Amniotic stem cell (primary cell): Measurements from ENCODE around the gene MYO1H.

ENCODE experiments used
- DNase-seq: peaks from one replicate; lab custom pipeline; 2025; lab: John Stamatoyannopoulos, UW

The MYO1H gene

DNA sequence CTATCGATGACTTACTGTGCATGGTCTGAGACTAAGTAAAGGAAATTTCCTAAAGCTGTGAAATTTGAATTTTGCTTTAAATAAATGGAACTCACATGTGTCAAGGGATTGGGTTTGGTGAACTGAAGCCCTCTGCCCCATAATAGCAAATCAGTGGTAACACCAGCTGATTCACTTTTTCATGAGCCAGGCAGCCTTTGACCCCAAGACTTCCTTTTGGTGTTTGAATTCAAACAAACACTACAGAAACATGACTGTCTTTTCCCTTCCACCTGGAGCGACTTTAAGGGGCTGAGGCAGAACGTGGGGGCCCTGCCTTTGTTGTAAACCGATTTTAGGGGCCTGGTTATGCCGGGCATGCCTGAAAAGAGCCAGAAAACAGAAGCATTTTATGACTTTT is 100.6 kb downstream of the MYO1H start:
- no peak for DNase-seq

DNA sequence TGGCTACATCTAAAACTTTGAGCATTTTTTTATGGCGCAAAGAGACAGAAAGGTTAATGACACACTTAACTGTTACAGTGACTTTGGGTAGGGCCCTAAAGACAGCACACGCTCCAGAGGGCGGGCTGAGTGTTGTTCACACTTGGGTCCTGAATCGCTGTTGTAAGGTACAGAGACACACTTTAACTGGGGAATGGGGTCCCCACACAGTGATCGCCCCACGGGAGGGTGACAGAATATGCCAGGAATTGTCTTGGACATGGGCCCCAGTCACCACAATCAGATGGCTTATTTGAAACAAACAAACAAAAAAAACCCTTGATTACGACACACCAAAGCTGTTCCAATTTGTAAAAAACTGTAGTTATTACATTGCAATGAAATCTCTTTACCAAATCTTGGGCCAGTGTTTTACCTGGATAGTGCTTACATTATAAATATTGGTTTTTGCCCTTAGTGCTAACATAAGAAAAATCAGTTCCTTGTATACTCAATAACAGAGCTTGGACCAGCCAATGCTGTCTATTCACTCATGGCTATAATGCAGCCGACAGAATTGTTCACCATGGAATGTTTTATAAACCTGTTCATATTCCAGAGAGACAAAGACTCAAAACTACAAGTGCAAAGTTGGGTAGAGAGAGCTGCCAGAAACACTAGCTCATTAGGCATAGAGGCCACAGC is 101.1 kb downstream of the MYO1H start:
- no peak for DNase-seq

DNA sequence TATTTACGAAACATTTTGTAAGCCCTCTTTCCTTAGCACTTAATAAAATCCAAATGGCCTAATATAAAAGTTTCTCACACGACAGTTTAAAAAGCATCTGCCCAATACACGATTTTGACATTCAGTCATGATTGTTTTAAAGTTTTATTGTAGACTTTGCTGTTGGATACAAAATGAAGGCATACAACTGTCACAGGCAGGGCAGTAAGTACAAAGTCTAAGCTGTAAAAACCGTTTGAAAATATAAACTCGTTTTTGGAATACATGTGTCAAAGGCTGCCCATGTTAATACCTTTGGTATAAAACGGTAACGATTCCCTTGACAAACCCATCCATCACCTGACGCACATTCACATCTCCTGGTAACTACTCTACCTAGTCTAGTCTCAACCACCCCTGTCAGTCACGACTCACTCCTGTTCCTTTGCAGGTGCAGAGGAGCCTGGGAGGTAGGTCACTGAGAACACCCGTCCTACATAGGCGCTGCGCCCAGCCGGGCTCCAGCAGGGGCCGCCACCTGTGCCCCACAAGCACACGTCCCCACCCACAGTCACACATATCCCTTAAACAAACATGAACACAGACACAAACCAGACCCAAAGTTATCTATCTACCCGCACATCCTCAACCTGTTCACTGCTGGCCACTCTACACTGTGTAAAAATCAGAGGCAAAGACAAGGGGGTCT is 102.3 kb downstream of the MYO1H start:
- DNase-seq: no peak

DNA sequence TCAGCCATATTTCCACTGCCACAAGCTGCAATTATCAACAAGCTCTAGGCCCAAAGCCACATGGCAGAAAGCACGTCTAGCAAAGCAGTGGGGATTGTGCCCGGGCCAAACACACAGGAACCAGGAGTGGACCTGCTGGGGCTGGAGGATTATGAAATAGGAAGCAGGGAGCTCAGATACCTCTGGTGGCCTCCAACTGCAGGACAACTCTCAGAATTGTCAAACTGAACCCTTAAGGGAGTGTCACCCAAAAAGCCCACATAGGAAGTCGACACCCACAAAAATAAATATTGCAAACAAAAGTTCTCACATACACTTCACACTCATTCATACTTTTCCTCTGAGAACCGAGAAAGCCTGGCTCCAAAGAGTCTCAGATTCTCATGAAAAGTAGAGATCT is 103.3 kb downstream of the MYO1H start:
- no peak for DNase-seq

GRCh38 chr12:109451400-109451799 is 103.7 kb downstream of the MYO1H start:
- DNase-seq: no peak

DNA sequence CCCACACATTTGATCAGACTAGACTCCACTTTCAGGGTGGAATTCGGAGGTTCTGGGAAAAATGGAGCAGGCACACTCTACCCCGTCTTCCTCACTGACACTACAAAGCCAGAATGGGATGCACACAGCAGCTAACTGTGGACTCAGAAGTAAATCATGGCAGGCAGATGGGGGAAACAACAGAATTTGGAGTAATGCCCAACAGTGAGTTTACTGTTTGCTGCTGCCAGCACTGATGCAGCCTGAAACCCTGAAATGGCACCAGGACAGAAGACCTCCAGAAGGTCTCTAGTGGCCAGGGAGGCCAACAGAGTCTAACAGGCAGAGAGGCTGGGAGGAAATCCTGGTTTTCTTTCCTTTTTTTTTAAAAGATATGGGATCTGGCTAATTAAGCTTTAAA is 104.8 kb downstream of the MYO1H start:
- no peak for DNase-seq

GRCh38 chr12:109455706-109456105 is 108.0 kb downstream of the MYO1H start:
- DNase-seq: no peak

DNA sequence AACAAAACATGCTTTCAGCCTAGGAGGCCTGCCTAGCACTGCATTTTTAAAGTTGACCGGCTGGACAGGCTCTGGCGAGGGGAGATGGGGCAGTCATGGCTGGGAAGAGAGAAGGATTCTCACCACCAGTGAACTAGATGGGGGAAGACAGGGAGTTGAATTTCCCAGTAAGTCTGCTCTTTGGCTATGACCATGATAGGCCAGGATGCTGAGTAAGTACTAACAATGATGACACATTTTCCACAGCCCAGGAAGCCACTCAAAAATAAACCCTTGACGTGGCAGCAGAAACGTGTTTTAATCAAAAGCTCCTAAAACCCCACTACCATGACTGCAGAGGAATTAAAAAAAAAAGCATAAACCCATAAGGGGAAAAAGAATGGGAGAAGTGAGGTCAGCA is 110.4 kb downstream of the MYO1H start:
- no peak for DNase-seq

DNA sequence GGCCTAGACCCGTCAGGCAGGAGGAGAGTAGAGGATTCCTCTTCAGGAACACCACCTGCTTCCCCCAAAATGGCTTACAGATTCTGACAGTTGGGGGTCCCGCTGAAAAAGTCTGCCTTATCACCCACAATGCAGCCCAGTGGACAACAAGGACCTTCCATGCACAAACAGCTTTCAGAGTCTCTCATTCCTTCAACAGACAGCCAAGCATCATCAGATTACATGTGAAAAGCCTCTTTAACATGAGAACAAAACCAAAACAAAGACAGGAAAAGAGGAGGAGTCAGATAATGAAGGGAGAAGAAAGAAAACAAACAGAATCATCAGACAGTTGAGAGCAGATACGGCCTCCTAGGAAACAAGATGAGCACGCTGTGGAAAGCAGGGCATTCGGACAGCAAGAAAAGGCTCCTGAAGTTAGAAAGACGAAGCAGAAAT is 111.1 kb downstream of the MYO1H start:
- DNase-seq: no peak

DNA sequence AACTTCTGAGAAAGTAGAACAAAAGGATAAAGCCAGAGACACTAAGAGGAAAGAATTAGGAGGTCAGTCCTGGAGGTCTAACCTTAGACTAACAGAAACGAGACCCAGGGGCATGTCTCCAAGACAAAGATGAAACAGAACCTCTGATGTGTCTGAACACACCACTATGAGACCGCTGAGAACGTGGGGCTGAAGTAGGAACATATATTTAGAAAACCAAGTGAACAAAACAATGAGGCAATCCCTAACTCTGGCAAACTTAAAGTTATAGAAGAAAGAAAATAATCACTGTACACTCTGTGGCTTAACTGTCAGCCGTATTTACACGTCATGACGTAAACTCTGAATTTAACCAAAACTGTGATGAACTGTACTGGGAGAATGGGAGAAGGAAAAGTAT is 111.5 kb downstream of the MYO1H start:
- no peak for DNase-seq

DNA sequence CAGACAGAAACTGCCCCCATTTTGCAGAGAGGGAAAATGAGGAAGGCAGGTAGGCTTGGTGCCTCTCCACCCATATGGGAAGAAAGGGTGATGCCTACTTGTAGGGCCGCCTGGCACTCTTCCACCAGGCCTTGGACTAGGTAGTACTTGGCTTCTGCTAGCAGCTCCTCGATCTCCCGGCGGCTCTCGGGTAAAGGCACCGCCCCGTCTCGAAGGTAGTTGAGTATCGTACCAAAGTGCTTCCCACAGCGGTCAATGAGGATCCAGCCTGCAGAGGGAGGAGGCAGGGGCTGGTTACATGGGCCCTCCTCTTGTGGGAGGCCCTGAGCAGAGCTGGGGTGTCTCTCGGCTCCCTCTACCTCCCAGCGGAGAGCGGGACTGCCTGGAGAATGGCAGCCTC is 112.8 kb downstream of the MYO1H start:
- no peak for DNase-seq

DNA sequence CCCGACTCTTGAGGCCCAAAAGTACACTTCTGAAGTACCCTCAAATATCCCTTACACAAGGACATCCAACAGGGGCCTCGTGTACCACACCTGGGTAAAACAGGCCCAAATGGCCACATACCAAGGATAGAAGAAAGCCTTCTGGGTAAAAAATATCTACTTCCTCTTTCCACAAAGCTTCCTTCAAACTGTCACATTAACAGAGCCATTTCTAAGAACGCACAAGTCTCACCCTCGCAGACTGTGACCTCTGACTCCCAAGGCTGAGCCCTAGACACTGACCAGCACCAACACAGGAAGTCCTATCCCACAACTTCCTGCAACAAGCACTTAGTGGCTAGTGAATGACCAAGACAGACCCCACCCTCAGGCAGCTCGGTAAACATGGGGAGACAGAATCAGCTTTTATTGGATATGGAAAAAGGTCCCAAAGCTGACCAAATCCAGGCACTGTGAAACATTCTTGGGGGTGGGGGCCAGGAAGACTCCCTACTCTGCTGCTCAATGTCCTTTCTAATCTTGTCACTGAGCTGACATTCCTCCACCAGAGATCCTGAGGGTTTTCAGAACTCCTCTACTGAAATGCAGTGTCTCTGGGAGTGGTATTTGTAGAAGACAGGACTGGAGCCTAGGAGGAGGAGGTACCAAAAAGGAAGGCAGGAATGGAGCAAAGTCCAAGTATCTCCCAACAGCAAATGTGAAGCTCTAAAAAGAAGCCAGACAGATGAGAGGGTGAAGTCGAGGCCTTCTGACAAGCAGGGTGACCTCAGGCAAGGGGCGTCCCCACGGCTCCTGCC is 113.5 kb downstream of the MYO1H start:
- DNase-seq: no peak

DNA sequence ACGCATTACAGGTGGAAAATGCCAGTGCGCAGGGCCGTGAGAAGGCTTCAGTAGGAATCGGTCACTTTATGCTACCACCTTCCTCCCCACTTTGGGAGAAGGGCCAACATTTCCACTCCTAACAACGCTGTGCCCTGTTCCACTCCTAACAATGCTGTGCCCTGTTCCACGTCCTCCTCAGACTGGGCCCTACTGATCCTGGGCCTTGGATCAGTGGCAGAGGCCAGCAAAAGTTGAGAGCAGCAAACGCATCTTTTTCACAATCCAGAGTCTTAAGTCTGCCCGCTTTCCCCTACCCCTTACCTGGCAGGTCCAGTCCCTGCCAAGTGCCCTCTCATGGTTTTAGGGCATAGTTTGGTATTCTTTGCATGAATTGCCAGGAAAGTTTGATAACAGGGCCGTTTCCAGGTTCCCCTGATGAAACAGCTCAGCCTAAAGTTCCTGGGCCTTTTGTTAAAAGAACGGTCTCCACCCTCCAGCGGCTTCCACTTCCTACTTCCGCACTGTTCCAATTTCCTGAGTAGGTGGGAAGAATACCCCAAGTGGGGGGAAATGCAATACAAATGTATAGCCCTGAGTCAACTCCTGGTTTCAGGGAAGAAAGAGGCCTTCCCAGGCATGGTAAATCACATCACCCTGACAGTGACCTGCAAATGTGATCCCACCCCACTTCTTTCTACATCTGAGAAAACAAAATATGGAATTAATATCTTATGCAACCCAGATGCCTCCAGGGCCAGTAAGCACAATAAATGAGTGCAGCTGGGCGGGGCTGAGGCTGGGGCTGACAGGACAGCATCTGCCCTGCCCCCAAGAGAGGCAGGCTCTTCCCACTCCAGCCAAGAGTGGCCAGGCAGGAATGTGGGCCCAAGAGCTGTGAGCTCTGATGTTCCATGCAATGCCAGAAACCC is 114.4 kb downstream of the MYO1H start:
- peak; percentile 80 for DNase-seq

DNA sequence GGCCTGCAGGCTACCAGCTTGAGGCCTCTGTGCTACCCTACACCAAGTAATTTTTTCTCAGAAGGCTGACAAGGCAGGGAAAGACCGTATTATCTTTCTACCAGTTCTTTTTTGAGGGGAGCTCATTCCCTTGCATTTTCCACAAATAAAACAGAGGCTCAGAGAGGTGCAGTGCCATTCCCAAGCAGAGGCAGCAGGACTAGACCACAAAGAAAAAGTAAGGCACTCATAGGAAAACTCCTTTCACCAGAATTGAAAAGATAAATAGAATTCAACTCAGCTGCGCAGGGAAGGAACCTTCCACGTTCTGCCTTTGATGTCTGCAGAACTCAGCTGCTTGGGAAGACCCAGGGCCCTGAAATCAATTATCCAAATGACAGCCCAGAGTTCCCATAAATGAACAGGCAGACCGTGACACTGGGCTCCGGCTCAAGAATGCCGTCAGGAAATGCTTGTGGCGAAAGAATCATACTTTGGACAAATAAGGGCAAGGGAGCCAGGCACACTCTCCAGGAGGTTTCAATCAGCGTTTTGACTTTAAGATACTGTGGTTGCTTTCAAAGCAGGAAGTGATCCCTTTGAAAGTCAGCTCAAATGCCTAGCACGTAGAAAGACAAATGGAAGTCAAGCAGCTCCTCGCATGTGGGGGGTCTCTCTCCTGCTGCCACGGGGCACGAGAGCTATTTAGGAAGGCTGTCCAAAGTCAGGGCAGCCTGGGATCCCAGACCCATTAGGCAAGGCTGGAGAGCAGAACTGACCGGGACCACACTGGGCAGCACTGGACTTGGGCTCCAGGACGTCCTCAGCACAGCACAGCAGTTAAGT is 115.4 kb downstream of the MYO1H start:
- DNase-seq: peak; percentile 73

- DNase-seq: no peak
Measured at GRCh38 chr12:109463756-109464155, 116.1 kb downstream of the MYO1H start.

- DNase-seq: no peak
Measured at GRCh38 chr12:109464642-109465351, 117.1 kb downstream of the MYO1H start.

- DNase-seq: no peak
Measured at GRCh38 chr12:109466305-109466704, 118.6 kb downstream of the MYO1H start.

DNA sequence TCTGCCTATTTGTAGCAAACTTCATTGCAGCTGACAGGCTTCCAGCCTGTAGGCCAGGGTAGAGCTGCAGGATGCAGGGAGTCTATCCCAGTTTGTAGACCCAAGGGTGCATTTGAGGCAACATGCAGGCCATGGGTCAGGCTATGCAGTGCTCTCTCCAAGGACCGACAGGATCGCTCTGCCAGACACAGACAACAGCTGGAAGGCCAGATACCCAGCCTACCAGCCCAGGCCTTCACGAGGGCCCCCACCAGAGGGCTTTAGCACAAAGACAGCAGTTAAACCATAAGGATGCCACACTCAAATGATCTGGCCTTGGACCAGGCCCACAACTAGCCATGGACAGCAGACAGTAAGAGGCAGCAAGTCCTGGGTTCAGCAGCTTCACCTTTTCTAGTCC is 119.1 kb downstream of the MYO1H start:
- no peak for DNase-seq

GRCh38 chr12:109467978-109468676 is 120.4 kb downstream of the MYO1H start:
- no peak for DNase-seq

DNA sequence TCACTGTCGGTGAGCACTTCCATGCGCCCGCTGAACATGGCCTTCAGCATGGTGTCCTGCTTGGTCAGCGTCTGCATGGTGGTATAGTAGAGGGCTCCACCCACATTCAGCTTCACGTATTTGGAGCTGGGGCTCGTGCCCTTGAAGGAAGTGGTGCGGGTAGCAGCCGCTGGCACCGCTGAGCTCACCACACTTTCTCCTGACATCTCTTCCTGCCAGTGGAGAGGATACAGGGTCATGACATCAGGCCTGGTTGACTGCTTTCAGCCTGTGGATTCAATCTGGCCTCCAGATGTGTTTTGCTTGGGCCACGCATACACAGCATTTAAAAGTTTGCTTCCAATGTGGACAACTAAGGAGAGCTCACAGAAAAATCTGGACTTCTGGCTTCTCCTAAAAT is 121.8 kb downstream of the MYO1H start:
- DNase-seq: no peak
